H1 (cell line): ENCODE measurements around the gene TSTD2. TPM values are rescaled to one million over a fixed set of nuclear protein-coding genes. Genes with fewer than 3 reads are reported as not detected.

ENCODE experiments used
- CTCF ChIA-PET: fragments of 300-600 bp; sonication (Branson Sonifier 250); formaldehyde crosslinking; loops from one replicate; lab custom pipeline; 2021; ENCODE audit not compliant: partially characterized antibody; lab: Charles Lee
- POLR2A ChIA-PET: fragments of 300-600 bp; sonication (Branson Sonifier 250); formaldehyde crosslinking; loops from one replicate; lab custom pipeline; 2021; ENCODE audit warnings: inconsistent platforms; ENCODE audit not compliant: partially characterized antibody; lab: Charles Lee
- DNase-seq, 2 experiments: peaks; one replicate each; pipeline versions ENCODE4 v3.0.0 to v3.0.0-alpha.2; 2010 to 2022; ENCODE audit warnings: low spot score in 2 of 2, low read depth in 1 of 2, mixed read lengths in 1 of 2
- FAIRE-seq: peaks from 2 replicates; lab custom pipeline; 2011; peaks lifted over from hg19 to GRCh38; lab: Jason Lieb, UNC
- H2AFZ ChIP-seq: 2 replicates; pipeline ENCODE4 v1.8.1; 2012; ENCODE audit warnings: low read length, inconsistent platforms
- H2AK5ac ChIP-seq: 2 replicates; pipeline ENCODE4 v1.6.1; 2013; ENCODE audit warnings: low read depth, low read length
- H2BK120ac ChIP-seq: replicated peaks from 2 replicates; pipeline ENCODE3; 2013; ENCODE audit warnings: low read depth, low read length, inconsistent platforms
- H2BK12ac ChIP-seq: 2 replicates; pipeline ENCODE4 v1.6.1; 2013; ENCODE audit warnings: low read depth, low read length
- H2BK15ac ChIP-seq: 2 replicates; pipeline ENCODE4 v1.6.1; 2013; ENCODE audit warnings: low read length
- H2BK20ac ChIP-seq: 2 replicates; pipeline ENCODE4 v1.6.1; 2013; ENCODE audit warnings: low read length
- H2BK5ac ChIP-seq: 2 replicates; pipeline ENCODE4 v1.6.1; 2013; ENCODE audit warnings: low read depth, low read length
- H3K14ac ChIP-seq: 2 replicates; pipeline ENCODE4 v1.6.1; 2013; ENCODE audit warnings: inconsistent platforms; ENCODE audit not compliant: insufficient read length
- H3K18ac ChIP-seq: 2 replicates; pipeline ENCODE4 v1.6.1; 2013; ENCODE audit warnings: low read length; ENCODE audit errors: extremely low read depth
- H3K23ac ChIP-seq: 2 replicates; pipeline ENCODE4 v1.6.1; 2013; ENCODE audit warnings: inconsistent platforms; ENCODE audit not compliant: insufficient read length
- H3K23me2 ChIP-seq: 2 replicates; pipeline ENCODE4 v1.6.1; 2013; ENCODE audit warnings: low read depth, low read length
- H3K27ac ChIP-seq: 2 replicates; pipeline ENCODE4 v1.6.1; 2011; ENCODE audit warnings: low read depth, low read length, inconsistent platforms
- H3K27me3 ChIP-seq, 4 experiments: replicated peaks in 1 of 4; 1 replicate in 1 of 4; 2 replicates in 3 of 4; pipeline versions ENCODE4 v1.6.1 to v1.8.1; 2011 to 2013; ENCODE audit warnings: low read length in 3 of 4, mild to moderate bottlenecking in 3 of 4, inconsistent platforms in 2 of 4, mixed read lengths in 2 of 4, moderate library complexity in 1 of 4; ENCODE audit not compliant: control insufficient read depth in 3 of 4, insufficient read depth in 3 of 4; ENCODE audit errors: extremely low read depth in 1 of 4
- H3K36me3 ChIP-seq, 4 experiments: 2 replicates each; pipeline versions ENCODE4 v1.6.1 to v1.8.1; 2011 to 2013; ENCODE audit warnings: mild to moderate bottlenecking in 4 of 4, low read length in 3 of 4, moderate library complexity in 2 of 4, control low read depth in 1 of 4, inconsistent platforms in 1 of 4; ENCODE audit not compliant: insufficient read depth in 4 of 4, control insufficient read depth in 2 of 4
- H3K4ac ChIP-seq: replicated peaks from 2 replicates; pipeline ENCODE3; 2013; ENCODE audit warnings: low read length, low read depth, mixed read lengths, inconsistent platforms; ENCODE audit not compliant: insufficient read length
- H3K4me1 ChIP-seq, 4 experiments: replicated peaks in 1 of 4; 1 replicate in 1 of 4; 2 replicates in 3 of 4; pipeline versions ENCODE4 v1.6.1 to v1.8.1; 2011 to 2013; ENCODE audit warnings: low read length in 3 of 4, inconsistent platforms in 2 of 4, mixed read lengths in 1 of 4; ENCODE audit not compliant: insufficient read depth in 4 of 4, control insufficient read depth in 3 of 4
- H3K4me2 ChIP-seq, 2 experiments: 2 replicates each; pipeline versions ENCODE4 v1.6.1 to v1.8.1; 2011 to 2013; ENCODE audit warnings: low read depth in 2 of 2, low read length in 2 of 2, control low read depth in 1 of 2, inconsistent platforms in 1 of 2, mild to moderate bottlenecking in 1 of 2; ENCODE audit not compliant: insufficient read depth in 1 of 2
- H3K4me3 ChIP-seq, 4 experiments: fragments of 200-600, 300-600 bp in 1 of 4; sonication (generic), shearing (Covaris generic), sonication (Bioruptor Twin) in 1 of 4; 2 replicates each; pipeline versions ENCODE4 v1.5.1 to v1.8.1; 2011 to 2016; ENCODE audit warnings: low read length in 4 of 4, low read depth in 3 of 4, control low read depth in 2 of 4, inconsistent platforms in 2 of 4, mild to moderate bottlenecking in 2 of 4, mixed read lengths in 1 of 4, moderate library complexity in 1 of 4; ENCODE audit not compliant: insufficient read depth in 2 of 4; ENCODE audit errors: extremely low read depth in 1 of 4
- H3K56ac ChIP-seq: replicated peaks from 2 replicates; pipeline ENCODE3; 2013; ENCODE audit warnings: low read depth, mild to moderate bottlenecking, mixed read lengths, low read length, inconsistent platforms; ENCODE audit not compliant: insufficient read length
- H3K79me1 ChIP-seq: 2 replicates; pipeline ENCODE4 v1.6.1; 2013; ENCODE audit warnings: low read depth, low read length, control low read depth
- H3K79me2 ChIP-seq, 2 experiments: 2 replicates each; pipeline versions ENCODE4 v1.6.1 to v1.8.1; 2012 to 2013; ENCODE audit warnings: low read length in 2 of 2, mild to moderate bottlenecking in 2 of 2, inconsistent platforms in 1 of 2; ENCODE audit not compliant: insufficient read depth in 2 of 2, control insufficient read depth in 1 of 2
- H3K9ac ChIP-seq, 4 experiments: replicated peaks in 1 of 4; 1 replicate in 1 of 4; 2 replicates in 3 of 4; pipeline versions ENCODE4 v1.6.1 to v1.8.1; 2011 to 2013; ENCODE audit warnings: low read depth in 3 of 4, low read length in 3 of 4, control low read depth in 2 of 4, mild to moderate bottlenecking in 2 of 4, moderate library complexity in 2 of 4, inconsistent platforms in 1 of 4; ENCODE audit errors: extremely low read depth in 1 of 4
- H3K9me3 ChIP-seq, 2 experiments: 2 replicates each; pipeline versions ENCODE4 v1.6.1 to v1.8.1; 2012 to 2013; ENCODE audit warnings: mild to moderate bottlenecking in 2 of 2, moderate library complexity in 2 of 2, control low read depth in 1 of 2, inconsistent platforms in 1 of 2, low read depth in 1 of 2, low read length in 1 of 2, mixed read lengths in 1 of 2; ENCODE audit not compliant: insufficient read depth in 2 of 2
- H4K20me1 ChIP-seq, 2 experiments: replicated peaks in 1 of 2; 2 replicates each; pipeline versions ENCODE3 to v1.8.1; 2011 to 2013; ENCODE audit warnings: inconsistent platforms in 2 of 2, low read length in 2 of 2, mild to moderate bottlenecking in 1 of 2; ENCODE audit not compliant: insufficient read depth in 2 of 2, control insufficient read depth in 1 of 2
- H4K5ac ChIP-seq: 2 replicates; pipeline ENCODE4 v1.6.1; 2013; ENCODE audit warnings: low read length, low read depth, mixed read lengths, inconsistent platforms; ENCODE audit not compliant: insufficient read length
- H4K8ac ChIP-seq: 2 replicates; pipeline ENCODE4 v1.8.0; 2013; ENCODE audit warnings: mild to moderate bottlenecking, moderate library complexity, low read length, inconsistent platforms; ENCODE audit not compliant: insufficient read depth; ENCODE audit errors: extremely low read depth
- H4K91ac ChIP-seq: replicated peaks from 2 replicates; pipeline ENCODE3; 2013; ENCODE audit warnings: low read length, mixed read lengths, inconsistent platforms; ENCODE audit not compliant: insufficient read length
- WGBS, 2 experiments: shearing (Covaris generic) in 1 of 2; methylation state at CpG; one replicate each; pipeline versions ENCODE4 v1.1.6 to v1.1.7; 2013 to 2015; ENCODE audit warnings: low lambda C conversion rate in 2 of 2, mixed read lengths in 2 of 2, inconsistent platforms in 1 of 2, low coverage in 1 of 2, missing lambda C conversion rate in 1 of 2; ENCODE audit not compliant: insufficient replicate concordance in 2 of 2, insufficient coverage in 1 of 2, insufficient read length in 1 of 2; ENCODE audit errors: extremely low coverage in 1 of 2, missing lambda C conversion rate in 1 of 2; 5-methylcytosine and 5-hydroxymethylcytosine counted together
- polyA plus RNA-seq, 7 experiments: library from polyadenylated mRNA; depleted of rRNA in 3 of 7; stranded (reverse) in 5 of 7; unstranded in 2 of 7; fragments of >200 nt in 5 of 7; fragments of 200-250 nt in 2 of 7; gene quantifications; 1 replicate in 5 of 7; 2 replicates in 1 of 7; 4 replicates in 1 of 7; pipeline versions ENCODE4 v1.2.1 to v1.2.3, GENCODE V29; 2011 to 2013; ENCODE audit warnings: missing spikeins in 2 of 7, mixed read lengths in 2 of 7
- total RNA-seq: library from RNA; stranded (reverse); fragmentation: NEBNext Ultra II Directional; extraction: Animal tissue kit (Norgen Biotek cat#: 25700); gene quantifications from 2 replicates; pipeline ENCODE4 v1.2.1, GENCODE V29; 2021

TSTD2 gene
- total and polyA plus RNA-seq, 2 of the 8 experiments (the other 6 are each of a cell fraction or from before 2014, with no cell fraction given): 16.1 to 17.5 TPM

- no peaks in the 10 kb centered on the region for H3K27me3 ChIP-seq
- no peak overlapping the region for H3K56ac ChIP-seq
- no peak overlapping the region for H3K14ac ChIP-seq
- no peak overlapping the region for H4K5ac ChIP-seq
- H3K4ac ChIP-seq: no peak overlapping the region
- FAIRE-seq (no peak), DNase-seq (no peak)
- 0 out of 2 replicates have a peak, but pooled peaks cover 3% of the 10 kb centered on the region for H3K79me1 ChIP-seq
- ChIA-PET CTCF (interaction anchor here (2.4 kb wide), 1 partner anchor 25 kb away, joined by 10 read pairs; no protein-coding TSS in a partner anchor), POLR2A (interaction anchor here (1.1 kb wide), 1 partner anchor 139 kb away, joined by 4 read pairs; no protein-coding TSS in a partner anchor)
- H4K20me1 ChIP-seq: peaks cover 3 to 4% of the 10 kb centered on the region in 2 experiments
- no peak overlapping the region for H2AFZ ChIP-seq
- no peak overlapping the region for H2BK15ac ChIP-seq
- no peak overlapping the region for H2BK120ac ChIP-seq
- peaks cover 0 to 6% (median under 1%) of the 10 kb centered on the region in 4 experiments; a peak in 1 of 7 replicates for H3K4me1 ChIP-seq
- H3K36me3 ChIP-seq: peaks cover 0 to 52% (median 30%) of the 10 kb centered on the region in 4 experiments; a peak in 7 of 8 replicates
- H3K27ac ChIP-seq: no peak overlapping the region
- no peak overlapping the region for H2AK5ac ChIP-seq
- peaks cover 0 to 22% of the 10 kb centered on the region in 2 experiments for H3K79me2 ChIP-seq
- H3K4me3 ChIP-seq: no peak overlapping the region
- no peak overlapping the region for H4K8ac ChIP-seq
- H4K91ac ChIP-seq: no peak overlapping the region
- no peak overlapping the region for H3K18ac ChIP-seq
- H3K4me2 ChIP-seq: no peak overlapping the region
- peaks cover 12 to 17% of the 10 kb centered on the region in 2 experiments for H3K9me3 ChIP-seq
- no peak overlapping the region for H3K23ac ChIP-seq
- H3K9ac ChIP-seq: no peak overlapping the region
- H3K23me2 ChIP-seq: no peaks in the 10 kb centered on the region
- no peak overlapping the region for H2BK20ac ChIP-seq
- 95% methylated on average over 1 of the region's 1 CpG; no CpG with 5 or more reads in 1 of the 2 experiments for WGBS, 2 experiments
- H2BK12ac ChIP-seq: no peak overlapping the region
- H2BK5ac ChIP-seq: no peak overlapping the region
Observed at GRCh38 chr9:97623946-97624345, 9.2 kb downstream of the TSTD2 start.
